Ovary (tissue), 9 donors: ENCODE results near the gene ZFYVE1. TPM values are rescaled to one million over a fixed set of nuclear protein-coding genes. Genes with fewer than 3 reads are reported as not detected.
A peak's percentile ranks its signal among the peaks of the same experiment; 100 is the strongest.

Source experiments
- DNase-seq, 5 donors: peaks; one replicate each; pipeline ENCODE4 v3.0.0-alpha.2; 2019 to 2020
- H3K27ac ChIP-seq, 2 donors: fragments of 200-600 bp; one replicate each; pipeline versions ENCODE4 v1.5.1 to v1.8.0; 2019 to 2022
- H3K27me3 ChIP-seq: fragments of 200-600 bp; one replicate; pipeline ENCODE4 v1.8.0; 2022
- H3K36me3 ChIP-seq: fragments of 200-600 bp; sonication (generic); one replicate; pipeline ENCODE4 v1.5.1; 2019
- H3K4me1 ChIP-seq: one replicate; pipeline ENCODE4 v1.8.1; 2013; ENCODE audit warnings: mild to moderate bottlenecking, moderate library complexity; ENCODE audit not compliant: insufficient read depth
- H3K4me3 ChIP-seq: fragments of 200-600 bp; sonication (generic); one replicate; pipeline ENCODE4 v1.5.1; 2017
- H3K9me3 ChIP-seq, 2 donors: fragments of 200-600 bp in 1 of 2; sonication (generic) in 1 of 2; one replicate each; pipeline versions ENCODE4 v1.5.1 to v1.8.1; 2013 to 2019; ENCODE audit warnings: mild to moderate bottlenecking in 1 of 2, moderate library complexity in 1 of 2
- EP300 ChIP-seq: sonication (generic); formaldehyde crosslinking; IDR thresholded peaks from one replicate; pipeline ENCODE4 v1.6.1; 2017; ENCODE audit warnings: antibody characterized with exemption
- POLR2A ChIP-seq: fragments of 450-650 bp; IDR thresholded peaks from one replicate; pipeline ENCODE4 v1.6.1; 2017; ENCODE audit warnings: antibody characterized with exemption, mild to moderate bottlenecking, moderate library complexity
- WGBS, 3 donors: extraction: QIAGEN DNeasy Blood & Tissue Kit in 1 of 3; methylation state at CpG; one replicate each; pipeline versions ENCODE4 v1.1.5 to v1.1.7; 2013 to 2017; 5-methylcytosine and 5-hydroxymethylcytosine counted together
- intact Hi-C, 4 donors: fragments of 100-400 bp; cut with DNase I; formaldehyde crosslinking; loops; one replicate each; pipeline versions ENCODE4 v1.11.0 to v1.15.1; 2022 to 2023
- polyA plus RNA-seq, 2 donors: library from polyadenylated mRNA; stranded (reverse); fragments of 200-250 nt in 1 of 2; fragments of 350-450 nt in 1 of 2; fragmentation: Illumina TruSeq in 1 of 2; extraction: RNeasy Lipid Tissue Mini Kit (QIAGEN cat#74804) in 1 of 2; gene quantifications; one replicate each; pipeline ENCODE4 v1.2.3, GENCODE V29; 2013 to 2014
- total RNA-seq, 7 donors: library from RNA; depleted of rRNA in 2 of 7; stranded (reverse); fragments of >200 nt in 2 of 7; fragmentation: NEBNext Ultra II Directional in 3 of 7; extraction: Animal tissue kit (Norgen Biotek cat#: 25700) in 3 of 7; gene quantifications; one replicate each; pipeline versions ENCODE4 v1.1.0 to v1.2.4, GENCODE V29; 2016 to 2023
- TF ChIP-seq, protein P1 (sequence below), 3 donors: fragments of 450-650 bp in 2 of 3; fragments of 200-600 bp in 1 of 3; IDR thresholded peaks; one replicate each; pipeline versions ENCODE4 v1.5.1 to v1.8.0; 2016 to 2022; ENCODE audit warnings: antibody characterized with exemption in 3 of 3, mild to moderate bottlenecking in 1 of 3
- donor health status: DM: no; HTN: no; CAD: no; lungs with moderate emphysema.
- donor health status: DM: no; HTN: no; CAD: no.
- donor health status: Bipolar disorder and iron deficiency.
- donor health status: DM: yes; HTN: yes; CAD: no.
- donor health status: DM: no; HTN: no; CAD: no.
- donor health status: DM: yes; HTN: yes; CAD: no.

Gene ZFYVE1
- total and polyA plus RNA-seq, 9 donors, result 8.6 to 17.6 (median 12.3) TPM

DNA sequence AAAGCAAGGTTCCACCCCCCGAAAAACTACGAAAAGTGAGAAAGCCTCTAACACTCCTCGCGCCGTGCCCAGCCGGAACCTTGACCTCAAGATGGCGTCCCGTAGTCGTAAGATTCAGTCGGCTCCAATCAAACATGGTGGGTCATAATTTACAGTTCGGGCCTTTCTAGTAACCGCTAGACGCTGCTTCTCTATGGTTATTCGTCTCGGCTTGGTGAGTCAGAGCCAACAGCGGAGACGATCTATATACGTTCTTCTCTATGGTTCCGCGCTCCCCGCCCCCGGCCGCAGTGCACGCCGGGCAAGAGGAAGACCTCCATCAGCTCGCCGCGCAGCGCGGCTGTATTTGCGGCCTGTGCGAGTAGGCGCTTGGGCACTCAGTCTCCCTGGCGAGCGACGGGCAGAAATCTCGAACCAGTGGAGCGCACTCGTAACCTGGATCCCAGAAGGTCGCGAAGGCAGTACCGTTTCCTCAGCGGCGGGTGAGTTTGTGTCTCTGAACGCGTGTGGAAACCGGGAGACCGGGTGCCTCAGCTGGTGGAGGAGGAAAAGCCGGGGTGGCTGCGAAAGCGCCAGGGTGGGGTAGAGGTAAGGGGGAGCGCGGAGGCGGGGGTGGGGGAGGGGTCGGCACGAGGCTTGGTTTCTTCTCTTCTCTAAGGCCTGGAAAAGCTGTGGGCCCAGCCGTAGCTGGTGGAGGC is 31.5 kb upstream of the ZFYVE1 start, which contains the start of gene RBM25:
Gene RBM25, plus strand, starts transcription at position 311 of the 698 bp plus-strand sequence. CDS start 13,108 bp downstream, outside the sequence.
- Histone ChIP-seq H3K4me1 (peaks cover 5% of the 10 kb centered on the region), H3K4me3 (peak within 1 kb of the TSS; percentile 71), H3K27me3 (no peaks in the 10 kb centered on the region), H3K27ac (peak within 1 kb of the TSS; percentile 75 to 87), H3K36me3 (no peaks in the 10 kb centered on the region), H3K9me3 (no peaks in the 10 kb centered on the region)
- peak; percentile 92 to 96 (median 95) for DNase-seq
- TF ChIP-seq, protein P1, sequence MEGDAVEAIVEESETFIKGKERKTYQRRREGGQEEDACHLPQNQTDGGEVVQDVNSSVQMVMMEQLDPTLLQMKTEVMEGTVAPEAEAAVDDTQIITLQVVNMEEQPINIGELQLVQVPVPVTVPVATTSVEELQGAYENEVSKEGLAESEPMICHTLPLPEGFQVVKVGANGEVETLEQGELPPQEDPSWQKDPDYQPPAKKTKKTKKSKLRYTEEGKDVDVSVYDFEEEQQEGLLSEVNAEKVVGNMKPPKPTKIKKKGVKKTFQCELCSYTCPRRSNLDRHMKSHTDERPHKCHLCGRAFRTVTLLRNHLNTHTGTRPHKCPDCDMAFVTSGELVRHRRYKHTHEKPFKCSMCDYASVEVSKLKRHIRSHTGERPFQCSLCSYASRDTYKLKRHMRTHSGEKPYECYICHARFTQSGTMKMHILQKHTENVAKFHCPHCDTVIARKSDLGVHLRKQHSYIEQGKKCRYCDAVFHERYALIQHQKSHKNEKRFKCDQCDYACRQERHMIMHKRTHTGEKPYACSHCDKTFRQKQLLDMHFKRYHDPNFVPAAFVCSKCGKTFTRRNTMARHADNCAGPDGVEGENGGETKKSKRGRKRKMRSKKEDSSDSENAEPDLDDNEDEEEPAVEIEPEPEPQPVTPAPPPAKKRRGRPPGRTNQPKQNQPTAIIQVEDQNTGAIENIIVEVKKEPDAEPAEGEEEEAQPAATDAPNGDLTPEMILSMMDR (IDR thresholded peaks at IDR 0.05), result peak in 1 of 3 donors; percentile 13
- peak; percentile 95 for TF ChIP-seq POLR2A
- no peak for TF ChIP-seq EP300
- 0 to 1% (median 0%) methylated on average over 55 to 57 of the region's 57 CpGs for WGBS, 3 donors
- intact Hi-C loops, result no loop called here

DNA sequence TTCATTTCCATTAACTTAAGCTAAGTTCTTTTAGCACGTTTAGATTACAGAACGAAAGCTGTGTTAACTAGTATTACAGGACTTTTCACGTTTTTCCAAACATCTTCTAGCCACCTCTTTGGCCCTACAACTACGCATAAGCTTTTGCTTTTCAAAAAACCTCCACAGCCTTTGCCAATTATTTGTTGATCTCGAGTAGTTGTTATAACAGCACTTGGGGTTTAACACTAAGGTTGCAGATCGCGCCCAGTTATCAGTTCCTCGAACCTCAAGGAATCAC is 31.0 kb upstream of the ZFYVE1 start:
- TF ChIP-seq POLR2A (no peak), EP300 (no peak)
- TF ChIP-seq, protein P1 (IDR thresholded peaks at IDR 0.05), result no peak
- Histone ChIP-seq H3K27ac (peak overlapping the region; percentile 42 to 87), H3K4me1 (peaks cover 5% of the 10 kb centered on the region), H3K9me3 (no peaks in the 10 kb centered on the region), H3K4me3 (peak overlapping the region; percentile 71), H3K27me3 (no peaks in the 10 kb centered on the region), H3K36me3 (no peaks in the 10 kb centered on the region)
- intact Hi-C loops, result no loop called here
- 4 to 6% (median 5%) methylated on average over 8 of the region's 8 CpGs for WGBS, 3 donors
- DNase-seq, result no peak

DNA sequence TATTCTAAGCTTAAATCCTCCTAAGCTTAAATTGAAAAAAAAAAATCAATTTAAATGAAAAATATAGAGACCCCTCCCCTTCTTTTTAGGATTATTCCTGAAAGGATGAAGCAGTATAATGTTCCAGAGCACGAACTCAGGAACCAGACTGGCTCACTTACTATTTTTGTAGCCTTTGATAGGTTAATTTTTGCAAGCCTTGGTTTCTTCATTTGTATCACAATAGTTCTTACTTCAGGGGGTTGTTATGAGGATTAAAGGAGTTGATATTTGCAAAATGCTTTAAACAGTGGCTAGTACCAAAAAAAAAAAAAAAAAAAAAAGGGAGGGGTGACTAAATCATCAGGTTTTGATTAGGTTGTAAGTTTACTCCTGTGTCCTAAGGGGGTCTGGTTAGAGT is 28.3 kb upstream of the ZFYVE1 start:
- no peak for DNase-seq
- Histone ChIP-seq H3K27me3 (no peaks in the 10 kb centered on the region), H3K27ac (no peak overlapping the region), H3K36me3 (no peaks in the 10 kb centered on the region), H3K4me3 (no peak overlapping the region), H3K4me1 (peaks cover 5% of the 10 kb centered on the region), H3K9me3 (no peaks in the 10 kb centered on the region)
- intact Hi-C loops, result no loop called here
- TF ChIP-seq, protein P1 (IDR thresholded peaks at IDR 0.05), result no peak
- TF ChIP-seq EP300, result no peak
- 84 to 95% (median 86%) methylated on average over 1 of the region's 1 CpG for WGBS, 3 donors

DNA sequence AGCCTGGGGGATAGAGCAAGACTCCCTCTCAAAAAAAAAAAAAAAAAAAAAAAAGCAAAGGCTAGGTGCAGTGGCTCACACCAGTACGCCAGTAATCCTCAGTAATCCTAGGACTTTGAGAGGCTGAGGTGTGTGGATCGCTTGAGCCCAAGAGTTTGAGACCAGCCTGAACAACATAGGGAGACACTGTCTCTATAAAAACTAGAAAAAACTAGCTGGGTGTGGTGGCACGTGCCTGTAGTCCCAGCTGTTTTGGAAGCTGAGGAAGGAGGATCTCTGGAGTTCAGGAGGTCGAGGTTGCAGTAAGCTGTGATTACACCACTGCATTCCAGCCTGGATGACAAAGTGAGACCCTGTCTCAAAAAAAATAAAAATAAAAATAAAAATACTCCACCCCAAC is 22.5 kb upstream of the ZFYVE1 start:
- TF ChIP-seq EP300 (no peak), POLR2A (no peak)
- TF ChIP-seq, protein P1 (IDR thresholded peaks at IDR 0.05), result no peak
- no peaks in the 10 kb centered on the region for H3K36me3 ChIP-seq
- H3K4me3 ChIP-seq, result no peak overlapping the region
- WGBS, 3 donors, result 48 to 52% (median 51%) methylated on average over 4 of the region's 4 CpGs
- no peaks in the 10 kb centered on the region for H3K27me3 ChIP-seq
- no peak for DNase-seq
- H3K4me1 ChIP-seq, result no peaks in the 10 kb centered on the region
- no peaks in the 10 kb centered on the region for H3K9me3 ChIP-seq
- intact Hi-C loops, result no loop called here
- H3K27ac ChIP-seq, result no peak overlapping the region
